HG02763 (cell line): Measurements from ENCODE around the gene ANKRD55.

Experiments
- ATAC-seq: cut with Tn5 transposase; IDR thresholded peaks from one replicate; pipeline ENCODE4 v1.9.1; 2021; ENCODE audit warnings: mild to moderate bottlenecking, moderate library complexity; ENCODE audit not compliant: unreplicated experiment

ANKRD55 gene

DNA sequence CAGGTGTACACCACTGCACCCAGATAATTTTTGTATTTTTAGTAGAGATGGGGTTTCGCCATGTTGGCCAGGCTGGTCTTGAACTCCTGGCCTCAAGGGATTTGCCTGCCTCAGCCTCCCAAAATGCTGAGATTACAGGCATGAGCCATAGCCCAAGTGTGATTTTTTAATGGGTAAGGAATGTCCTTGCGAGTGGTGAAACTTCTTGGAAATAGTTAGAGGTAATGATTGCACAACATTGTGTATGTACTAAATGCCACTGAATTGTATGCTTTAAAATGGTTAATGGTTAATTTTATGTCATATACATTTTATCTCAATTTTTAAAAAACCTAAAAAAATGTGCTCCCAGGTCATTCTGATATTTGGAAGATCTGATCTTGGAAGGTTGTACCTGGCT is 178.5 kb downstream of the ANKRD55 start:
- ATAC-seq = no peak

DNA sequence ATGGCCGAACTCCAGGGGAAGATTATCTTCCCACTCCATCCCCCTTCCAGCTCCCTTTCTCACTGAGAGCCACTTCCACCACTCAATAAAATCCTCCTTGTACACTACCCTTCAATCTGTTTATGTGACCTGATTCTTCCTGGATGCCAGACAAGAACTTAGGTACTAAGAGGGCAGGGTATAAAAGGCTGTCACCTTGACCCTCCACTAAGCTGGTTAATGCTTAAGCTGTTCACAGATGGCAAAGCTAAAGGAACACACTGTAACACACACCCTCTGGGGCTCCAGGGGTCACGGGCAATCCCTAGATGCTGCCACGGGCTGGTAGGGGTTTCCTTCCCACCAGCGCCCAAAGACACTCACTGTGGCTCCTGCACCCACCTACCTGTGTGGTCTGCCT is 179.8 kb downstream of the ANKRD55 start:
- no peak for ATAC-seq

DNA sequence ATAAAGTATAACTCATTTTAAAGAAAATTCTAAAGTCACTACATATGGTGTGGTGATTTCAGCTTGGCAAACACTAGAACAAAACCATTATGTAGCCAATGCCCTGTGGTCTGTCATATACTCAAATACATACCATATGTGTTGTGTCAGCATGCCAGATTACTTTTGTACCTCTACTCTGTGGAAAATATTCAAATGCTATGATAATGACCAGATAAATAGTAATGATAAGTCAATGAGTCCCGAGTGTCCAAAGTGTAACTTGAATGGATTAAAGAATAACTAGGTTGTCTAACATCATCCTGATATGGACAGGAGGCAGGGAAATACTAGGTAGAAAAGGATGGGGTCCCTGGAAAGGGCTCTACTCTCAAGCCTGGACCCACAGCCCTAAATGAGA is 180.4 kb downstream of the ANKRD55 start:
- ATAC-seq = no peak

DNA sequence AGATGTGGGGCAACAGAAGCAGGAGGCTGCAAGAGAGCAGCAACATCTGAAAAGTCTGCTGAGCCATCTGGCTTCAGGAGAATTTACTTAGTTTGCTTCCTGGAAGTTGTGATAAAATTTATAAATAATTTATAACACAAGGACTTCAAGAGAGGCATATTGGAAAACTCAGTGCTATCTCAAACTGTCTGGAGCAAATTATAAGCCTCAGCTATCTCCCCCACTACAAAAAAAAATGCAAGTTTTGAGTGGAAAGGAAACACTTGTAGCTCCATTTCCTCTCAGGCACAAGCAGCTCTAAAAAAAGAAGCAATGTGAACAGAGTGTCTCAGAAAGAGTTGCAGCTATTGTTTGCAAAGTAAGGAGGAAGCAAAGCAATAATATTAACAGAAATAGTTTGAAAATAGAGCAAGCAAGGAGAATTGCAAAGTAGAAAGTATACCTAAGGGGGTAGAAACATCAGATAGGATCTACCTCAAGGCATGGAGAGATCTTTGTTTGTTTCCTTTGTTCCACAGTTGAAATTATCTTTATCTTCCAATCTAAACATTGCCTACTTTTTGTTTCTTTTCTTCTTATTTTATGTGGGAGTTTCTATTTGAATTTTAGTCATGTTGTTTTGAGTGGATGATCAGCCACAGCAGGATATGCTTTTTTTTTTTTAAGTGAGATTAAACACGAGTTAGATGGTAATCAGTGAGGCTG is 182.4 kb downstream of the ANKRD55 start:
- ATAC-seq = no peak
